H1 (cell line): ENCODE data around the gene FOXG1. TPM values are rescaled to one million over a fixed set of nuclear protein-coding genes. Genes with fewer than 3 reads are reported as not detected.

Source experiments
- EP300 ChIP-seq, 2 experiments: IDR thresholded peaks; 1 replicate in 1 of 2; 2 replicates in 1 of 2; pipeline ENCODE4 v1.6.1; 2011 to 2012; ENCODE audit warnings: low read depth in 2 of 2, low read length in 2 of 2, mild to moderate bottlenecking in 2 of 2, borderline replicate concordance in 1 of 2, inconsistent platforms in 1 of 2, moderate library complexity in 1 of 2
- KDM5A ChIP-seq: fragments of 200-600 bp; IDR thresholded peaks from 2 replicates; pipeline ENCODE4 v1.7.1; 2012; ENCODE audit warnings: mild to moderate bottlenecking, low read length, inconsistent platforms, mixed read lengths
- SIN3A ChIP-seq, 2 experiments: IDR thresholded peaks in 1 of 2; conservative IDR thresholded peaks in 1 of 2; 2 replicates each; pipeline ENCODE4 v1.6.1; 2011 to 2012; ENCODE audit warnings: low read length in 2 of 2, improper control_type of control experiment in 1 of 2, low read depth in 1 of 2, mild to moderate bottlenecking in 1 of 2
- ZNF274 ChIP-seq: IDR thresholded peaks from 2 replicates; pipeline ENCODE4 v1.7.0; 2012; ENCODE audit warnings: low read length, borderline replicate concordance; ENCODE audit errors: extremely low read depth
- polyA plus RNA-seq, 7 experiments: library from polyadenylated mRNA; depleted of rRNA in 3 of 7; stranded (reverse) in 5 of 7; unstranded in 2 of 7; fragments of >200 nt in 5 of 7; fragments of 200-250 nt in 2 of 7; gene quantifications; 1 replicate in 5 of 7; 2 replicates in 1 of 7; 4 replicates in 1 of 7; pipeline versions ENCODE4 v1.2.1 to v1.2.3, GENCODE V29; 2011 to 2013; ENCODE audit warnings: missing spikeins in 2 of 7, mixed read lengths in 2 of 7
- total RNA-seq: library from RNA; stranded (reverse); fragmentation: NEBNext Ultra II Directional; extraction: Animal tissue kit (Norgen Biotek cat#: 25700); gene quantifications from 2 replicates; pipeline ENCODE4 v1.2.1, GENCODE V29; 2021

The FOXG1 gene
- total and polyA plus RNA-seq, 2 of the 8 experiments (the other 6 are each of a cell fraction or from before 2014, with no cell fraction given) = 0.03 to 0.24 TPM

- no peak for TF ChIP-seq EP300 (IDR thresholded peaks at IDR 0.05; ENCODE audit: borderline replicate concordance in 1 of 2, low read depth in 2 of 2, low read length in 2 of 2)
- no peak for TF ChIP-seq KDM5A
- TF ChIP-seq ZNF274 = no peak
- TF ChIP-seq SIN3A (conservative IDR thresholded peaks at IDR 0.05 in 1 of 2, IDR thresholded peaks at IDR 0.05 in 1 of 2; ENCODE audit: low read depth in 1 of 2, low read length in 2 of 2) = no peak
Measured at GRCh38 chr14:28744126-28744525, 22.5 kb upstream of the FOXG1 start (continued).
